Left forelimb (tissue), 1 donor: ENCODE results near the gene DCLRE1A.

Source experiments
- DNase-seq: peaks from one replicate; pipeline ENCODE4 v3.0.0-alpha.2; 2018; ENCODE audit warnings: low spot score

The DCLRE1A gene

DNA sequence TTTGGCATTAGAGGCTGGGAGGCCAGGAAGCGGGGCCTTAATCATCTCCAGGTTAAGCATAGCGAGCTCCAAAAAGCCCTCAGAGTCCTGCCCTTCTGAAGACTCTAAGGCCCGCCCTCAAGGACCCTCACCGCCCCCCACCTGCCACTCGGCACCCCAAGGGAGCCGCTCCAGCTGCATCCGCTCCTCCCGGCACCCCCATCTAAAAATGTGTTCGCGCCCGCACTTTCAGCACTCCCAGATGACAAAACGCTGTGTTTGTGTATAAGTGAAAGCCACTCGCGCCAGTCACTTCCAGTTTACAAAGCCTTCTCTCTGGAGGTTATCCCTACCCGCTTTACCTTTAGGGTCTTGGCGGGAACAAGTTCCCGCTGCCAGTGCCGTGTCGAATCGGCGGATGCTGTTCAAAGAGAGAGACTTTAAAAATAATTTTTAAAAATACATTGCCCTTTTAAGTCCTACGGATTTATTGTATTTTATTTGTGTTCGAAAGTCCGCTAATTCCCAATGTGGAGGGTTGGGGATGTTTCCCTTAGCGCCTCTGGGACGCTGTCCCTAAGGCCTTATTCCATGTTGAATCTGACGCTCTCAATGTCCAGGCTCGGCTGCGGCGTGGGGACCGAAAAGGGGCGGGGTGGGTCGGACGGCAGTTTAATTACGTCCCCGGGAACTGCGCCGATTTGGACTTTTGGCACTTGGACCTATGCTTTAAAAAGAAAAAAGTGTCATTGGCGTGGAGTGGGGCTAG, at the start of gene DCLRE1A, which contains the start of gene NHLRC2:
Gene DCLRE1A, minus strand, starts transcription at position 70 of the 748 bp plus-strand sequence. CDS start 900 bp downstream, outside the sequence.
Gene NHLRC2, plus strand, starts transcription at position 649 of the 748 bp plus-strand sequence. CDS start 212 bp downstream, outside the sequence.
- peak; percentile 83 for DNase-seq

DNA sequence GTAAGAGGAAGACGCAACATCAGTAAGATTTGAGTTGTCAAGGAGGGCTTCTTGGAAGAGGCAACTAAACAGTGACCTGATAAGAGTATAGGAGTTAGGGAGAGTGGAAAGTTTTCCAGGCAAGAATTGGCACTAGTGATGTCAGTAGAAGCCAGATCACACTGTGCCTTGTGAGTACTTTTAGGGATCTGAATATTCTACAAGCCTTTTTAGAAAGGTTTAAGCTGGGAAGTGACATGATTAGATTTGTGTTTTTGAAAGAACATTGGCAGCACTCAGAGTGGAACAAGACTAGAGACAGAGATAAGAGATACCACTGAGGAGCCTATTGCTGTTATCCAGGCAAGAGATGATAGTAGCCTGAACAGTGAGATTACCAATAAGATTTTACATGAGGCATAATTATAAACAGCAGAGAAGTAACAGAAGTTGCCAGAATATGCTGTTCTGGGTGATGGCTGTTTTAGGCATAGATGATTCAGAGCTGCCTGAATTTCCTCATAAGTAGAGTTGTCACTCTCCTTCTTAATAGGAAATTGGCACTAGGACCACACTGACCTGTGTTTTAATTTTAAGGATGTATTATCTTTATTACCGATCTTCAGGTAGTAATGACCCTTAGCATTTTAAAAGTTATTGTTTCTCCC, 46.2 kb upstream of the DCLRE1A start:
- no peak for DNase-seq

DNA sequence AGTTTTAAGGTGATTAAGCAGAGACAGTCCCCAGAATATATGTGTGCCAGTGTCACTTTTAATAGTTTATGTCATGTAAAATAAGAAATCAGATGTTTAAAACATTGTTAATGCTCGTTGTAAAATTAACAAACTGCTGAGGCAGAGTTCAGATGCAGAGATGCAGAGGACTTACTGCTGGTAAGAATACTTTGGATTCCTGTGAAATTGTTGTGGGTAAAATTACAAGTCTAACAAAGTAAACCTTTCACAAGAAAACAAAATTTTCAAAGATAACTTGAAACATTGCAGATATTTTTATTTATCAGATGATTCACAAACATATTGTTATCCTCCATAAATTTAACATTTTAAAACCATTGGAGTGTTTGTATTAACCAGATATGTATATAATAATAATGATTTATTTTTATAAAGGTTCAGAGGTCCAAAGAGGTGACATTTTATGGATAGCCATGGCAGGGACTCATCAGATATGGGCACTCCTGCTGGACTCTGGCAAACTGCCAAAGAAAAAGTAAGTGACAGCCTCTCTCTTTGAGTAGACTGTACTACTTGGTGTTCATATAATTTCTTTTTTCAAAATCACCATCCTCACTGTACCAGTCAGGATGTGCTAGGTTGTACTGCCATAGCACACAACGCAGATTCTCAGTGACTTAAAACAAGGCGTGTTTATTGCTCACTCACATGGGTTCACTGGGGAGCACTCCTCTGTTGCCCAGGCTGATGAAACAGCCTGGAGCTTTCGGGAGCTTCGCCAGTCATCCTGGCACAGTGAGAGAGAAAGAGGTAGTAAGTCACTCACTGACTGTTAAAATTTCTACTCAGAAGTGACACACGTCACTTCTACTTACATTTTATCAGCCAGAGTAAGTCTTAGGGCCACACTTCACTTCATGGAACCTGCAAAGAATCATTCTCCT, 44.1 kb upstream of the DCLRE1A start:
- DNase-seq, result no peak

- no peak for DNase-seq
Observed at GRCh38 chr10:113895018-113895417, 41.1 kb upstream of the DCLRE1A start.

DNA sequence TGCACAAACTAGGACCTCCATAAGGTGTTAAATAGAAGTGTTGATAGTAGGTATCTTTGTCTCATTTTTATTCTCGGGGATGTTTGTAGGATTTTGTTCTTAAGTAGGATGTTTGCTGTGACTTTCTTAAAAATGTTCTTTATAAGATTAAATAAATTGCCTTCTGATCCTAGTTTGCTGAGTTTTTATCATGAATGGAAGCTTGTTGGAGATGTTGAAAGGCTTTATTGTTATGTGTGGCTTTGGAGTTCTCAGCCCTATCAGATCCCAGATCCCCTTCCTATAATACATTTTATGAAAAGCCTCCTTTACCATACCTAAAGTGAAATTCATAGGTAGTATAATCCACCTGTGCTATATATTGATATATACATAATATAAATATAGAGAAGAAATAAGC, 40.7 kb upstream of the DCLRE1A start:
- DNase-seq, result no peak

DNA sequence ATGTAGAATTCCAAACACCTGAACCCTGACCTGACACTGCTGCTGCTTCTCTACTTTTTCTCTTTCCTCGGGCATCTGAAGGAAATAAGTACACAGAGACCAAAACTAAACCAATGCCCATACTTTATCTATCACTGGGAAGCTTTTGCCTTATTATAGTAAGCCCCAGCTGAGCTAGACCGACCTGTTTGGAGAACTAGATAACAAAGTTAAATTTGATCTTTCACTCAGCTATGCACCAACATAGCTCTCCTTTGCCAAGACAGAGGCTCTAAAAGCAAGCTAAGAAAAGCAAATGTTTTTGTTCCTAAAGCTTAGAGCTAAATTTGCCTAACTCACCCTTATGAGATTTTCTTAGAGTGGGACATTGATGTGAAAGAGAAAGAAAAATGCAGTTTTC, 39.7 kb upstream of the DCLRE1A start:
- DNase-seq, result no peak

DNA sequence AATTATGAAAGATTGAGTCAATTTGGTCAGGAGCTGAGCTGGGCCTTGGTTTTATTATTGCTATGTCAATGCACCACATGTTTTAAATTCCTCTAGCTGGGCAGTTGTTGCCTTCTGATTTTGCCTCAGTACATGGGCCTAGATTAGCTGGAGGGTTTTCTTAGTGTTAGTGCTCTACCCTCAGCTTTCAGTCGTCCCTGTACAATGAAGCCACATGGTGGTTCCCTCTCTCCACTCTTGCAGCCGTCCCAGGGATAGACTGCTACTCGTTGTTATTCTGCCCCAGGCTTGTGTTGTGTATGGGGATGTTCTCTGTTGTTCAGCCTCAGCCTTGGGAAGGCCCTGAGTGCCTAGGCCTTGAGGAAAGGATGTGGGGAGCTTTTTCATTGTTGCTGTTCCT, 37.6 kb upstream of the DCLRE1A start:
- no peak for DNase-seq

DNA sequence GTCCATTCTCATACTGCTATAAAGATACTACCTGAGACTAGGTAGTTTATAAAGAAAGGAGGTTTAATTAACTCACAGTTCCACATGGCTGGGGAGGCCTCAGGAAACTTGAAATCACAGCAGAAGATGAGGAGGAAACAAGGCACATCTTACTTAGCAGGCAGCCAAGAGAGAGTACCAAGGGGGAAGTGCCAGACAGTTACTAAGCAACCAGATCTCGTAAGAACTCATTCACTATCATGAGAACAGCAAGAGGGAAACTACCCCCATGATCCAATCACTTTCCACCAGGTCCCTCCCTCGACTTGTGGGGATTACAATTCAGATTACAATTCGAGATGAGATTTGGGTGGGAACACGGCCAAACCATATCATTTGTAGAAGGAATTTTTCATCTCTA, 36.9 kb upstream of the DCLRE1A start:
- DNase-seq, result no peak

GRCh38 chr10:113889911-113890310, 36.0 kb upstream of the DCLRE1A start:
- no peak for DNase-seq

DNA sequence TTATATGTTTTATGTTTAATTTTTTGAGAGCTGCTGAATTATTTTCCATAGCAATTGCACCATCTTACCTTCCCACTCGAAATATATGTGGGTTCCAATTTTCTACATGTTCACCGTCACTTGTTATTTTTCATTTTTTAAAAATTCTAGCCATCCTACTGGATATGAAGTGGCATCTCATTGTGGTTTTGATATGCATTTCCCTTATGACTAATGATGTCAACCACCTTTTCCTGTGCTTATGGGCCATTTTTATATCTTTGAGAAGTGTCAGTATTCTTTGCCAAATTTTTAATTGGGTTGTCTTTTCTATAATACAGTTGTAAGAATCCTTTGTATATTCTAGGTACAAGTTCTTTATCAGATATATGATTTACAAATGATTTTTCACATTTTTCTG, 28.4 kb upstream of the DCLRE1A start:
- DNase-seq, result no peak

DNA sequence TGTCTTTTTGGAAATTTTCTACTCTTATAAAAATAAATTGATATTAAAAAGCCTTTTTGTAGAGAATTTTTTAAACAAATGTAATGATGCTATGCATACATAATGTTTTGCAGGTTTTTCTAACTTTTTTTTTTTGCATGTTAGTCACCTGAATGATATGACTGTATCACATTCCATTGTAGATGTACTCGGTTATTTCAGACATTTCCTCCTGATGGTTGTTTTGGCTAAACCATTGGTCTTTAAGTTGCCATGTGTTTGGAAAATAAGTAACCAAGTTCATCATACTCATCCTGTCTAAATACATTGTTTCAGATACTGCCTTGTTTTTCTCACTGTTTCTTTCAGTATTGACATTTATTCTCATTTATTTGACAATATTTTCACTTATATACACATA, 26.4 kb upstream of the DCLRE1A start:
- no peak for DNase-seq

GRCh38 chr10:113879691-113880090, 25.8 kb upstream of the DCLRE1A start:
- no peak for DNase-seq

GRCh38 chr10:113876461-113876860, 22.6 kb upstream of the DCLRE1A start:
- no peak for DNase-seq

- no peak for DNase-seq
Observed at GRCh38 chr10:113875212-113875611, 21.3 kb upstream of the DCLRE1A start.

- DNase-seq, result no peak
Observed at GRCh38 chr10:113872139-113873030, 18.5 kb upstream of the DCLRE1A start.

- DNase-seq, result no peak
Observed at GRCh38 chr10:113869789-113870188, 15.9 kb upstream of the DCLRE1A start.

DNA sequence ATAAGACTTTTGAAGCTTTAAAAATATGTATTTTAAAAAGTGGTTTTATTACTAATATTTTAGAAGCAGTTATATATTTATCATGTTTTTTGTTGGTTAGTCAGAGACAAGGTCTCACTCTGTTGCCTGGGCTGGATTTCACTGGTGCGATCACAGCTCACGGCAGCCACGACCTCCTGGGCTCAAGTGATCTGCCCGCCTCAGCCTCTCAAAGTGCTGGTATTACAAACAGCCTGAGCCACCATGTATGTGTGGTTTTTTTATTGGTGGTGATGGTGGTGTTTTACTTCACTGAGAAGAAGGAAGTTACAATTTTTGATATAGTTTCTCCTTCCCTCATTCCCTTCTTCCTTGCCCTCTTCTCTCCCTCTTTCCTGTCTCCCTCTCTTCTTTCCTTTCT, 14.0 kb upstream of the DCLRE1A start:
- no peak for DNase-seq

GRCh38 chr10:113866551-113867394, 12.9 kb upstream of the DCLRE1A start:
- no peak for DNase-seq

DNA sequence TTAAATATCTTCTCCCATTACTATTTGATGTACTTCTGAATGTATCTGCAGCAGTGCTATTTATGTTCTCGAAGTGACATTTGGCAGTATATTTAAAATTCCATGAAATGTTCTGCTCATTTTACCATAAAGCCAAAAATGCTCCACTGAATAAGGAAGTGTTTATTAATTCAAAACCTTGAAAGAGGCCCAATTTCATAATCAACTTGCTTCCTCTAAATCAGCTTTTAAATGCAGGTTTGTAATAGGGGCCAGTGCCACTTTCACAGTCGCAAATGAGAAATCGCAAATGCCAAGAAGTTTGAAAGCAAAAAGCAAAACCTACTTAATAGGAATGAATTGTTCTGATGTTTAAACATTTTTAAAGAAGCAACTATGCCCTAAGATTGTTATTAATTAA, 12.0 kb upstream of the DCLRE1A start:
- DNase-seq, result no peak

- no peak for DNase-seq
Observed at GRCh38 chr10:113859261-113859660, 5.4 kb upstream of the DCLRE1A start.

DNA sequence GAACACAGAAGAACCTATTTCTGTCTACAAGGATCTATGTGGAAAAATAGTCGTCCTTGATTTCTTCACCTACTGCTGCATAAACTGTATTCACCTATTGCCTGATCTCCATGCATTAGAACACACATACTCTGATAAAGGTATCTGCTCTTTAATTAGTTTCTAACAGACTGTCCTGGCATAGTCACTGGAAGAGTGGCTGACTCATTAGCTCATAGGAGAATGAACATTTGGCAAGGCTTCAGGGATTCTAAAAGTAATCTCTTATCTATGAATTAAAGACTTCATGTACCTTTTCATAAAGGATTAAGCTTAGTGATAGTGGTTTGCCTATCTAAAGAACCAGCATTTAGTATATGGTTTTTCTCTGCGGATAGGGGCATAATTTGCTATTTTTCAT, 4.7 kb upstream of the DCLRE1A start:
- no peak for DNase-seq
